Measurements from ENCODE around the gene AKR1C3.

- TF ChIP-seq POLR2AphosphoS5 (IDR thresholded peaks at IDR 0.05; ENCODE audit: low read depth, low read length) = no peak
- TF ChIP-seq POU2F2 (IDR thresholded peaks at IDR 0.05; ENCODE audit: low read depth, low read length) = no peak
- no peak for TF ChIP-seq POLR2A (IDR thresholded peaks at IDR 0.05; ENCODE audit: low read depth, low read length)
These were observed 3.7 kb upstream of the AKR1C3 start for GRCh38 chr10:5090551-5090950.

Measured in GM12891 (cell line).